ENCODE results near the gene IPCEF1.
A peak's percentile ranks its signal among the peaks of the same experiment; 100 is the strongest.
"Not testable (repeated sequence)": the region's sequence is repeated elsewhere in the genome, so short reads cannot be mapped to it uniquely, and the experiment has no call there.

IPCEF1 gene

GRCh38 chr6:154213782-154214181 lies 142.8 kb downstream of the IPCEF1 start:
- DNase-seq = no peak

- DNase-seq = no peak
Observed at GRCh38 chr6:154210678-154211077, 145.9 kb downstream of the IPCEF1 start.

- DNase-seq = no peak
Observed at GRCh38 chr6:154209555-154209954, 147.0 kb downstream of the IPCEF1 start.

- no peak for DNase-seq
Observed at GRCh38 chr6:154206996-154207395, 149.6 kb downstream of the IPCEF1 start.

- DNase-seq = no peak
Observed at GRCh38 chr6:154206141-154206540, 150.5 kb downstream of the IPCEF1 start.

- no peak for DNase-seq
Observed at GRCh38 chr6:154202958-154203357, 153.6 kb downstream of the IPCEF1 start.

GRCh38 chr6:154202339-154202738 lies 154.3 kb downstream of the IPCEF1 start:
- no peak for DNase-seq

- DNase-seq = not testable (repeated sequence)
Observed at GRCh38 chr6:154201688-154202087, 154.9 kb downstream of the IPCEF1 start.

- no peak for DNase-seq
Observed at GRCh38 chr6:154197196-154197860, 159.3 kb downstream of the IPCEF1 start.

- no peak for DNase-seq
Observed at GRCh38 chr6:154196333-154196885, 160.2 kb downstream of the IPCEF1 start.

GRCh38 chr6:154187714-154188113 lies 168.9 kb downstream of the IPCEF1 start:
- DNase-seq = no peak

GRCh38 chr6:154187203-154187602 lies 169.4 kb downstream of the IPCEF1 start:
- DNase-seq = no peak

- no peak for DNase-seq
Observed at GRCh38 chr6:154179434-154179833, 177.2 kb downstream of the IPCEF1 start.

GRCh38 chr6:154172393-154172792 lies 184.2 kb downstream of the IPCEF1 start:
- not testable (repeated sequence) for DNase-seq

- DNase-seq = no peak
Observed at GRCh38 chr6:154170106-154170505, 186.5 kb downstream of the IPCEF1 start.

GRCh38 chr6:154169193-154169847 lies 187.3 kb downstream of the IPCEF1 start:
- DNase-seq = peak; percentile 49

GRCh38 chr6:154167126-154167525 lies 189.5 kb downstream of the IPCEF1 start:
- DNase-seq = no peak

GRCh38 chr6:154166140-154166539 lies 190.5 kb downstream of the IPCEF1 start:
- DNase-seq = no peak

- no peak for DNase-seq
Observed at GRCh38 chr6:154165478-154165877, 191.1 kb downstream of the IPCEF1 start.

- DNase-seq = no peak
Observed at GRCh38 chr6:154164397-154164796, 192.2 kb downstream of the IPCEF1 start.

- no peak for DNase-seq
Observed at GRCh38 chr6:154161689-154162088, 194.9 kb downstream of the IPCEF1 start.

- no peak for DNase-seq
Observed at GRCh38 chr6:154159126-154159525, 197.5 kb downstream of the IPCEF1 start.

- DNase-seq = no peak
Observed at GRCh38 chr6:154157706-154158105, 198.9 kb downstream of the IPCEF1 start.

- DNase-seq = no peak
Observed at GRCh38 chr6:154157082-154157481, 199.5 kb downstream of the IPCEF1 start.

Data from CD4-positive, alpha-beta T cell treated with Interferon gamma for 1 hour (primary cell).